ENCODE results near the gene FBXL19.

The FBXL19 gene

GRCh38 chr16:30930160-30930571, 6.8 kb downstream of the FBXL19 start:
- TF ChIP-seq CTCF (IDR thresholded peaks at IDR 0.05; ENCODE audit: insufficient read depth, low read length) (no peak), POLR2AphosphoS5 (IDR thresholded peaks at IDR 0.05; ENCODE audit: low read depth) (no peak), GABPA (IDR thresholded peaks at IDR 0.05; ENCODE audit: low read depth) (no peak), REST (IDR thresholded peaks at IDR 0.05; ENCODE audit: insufficient replicate concordance, low read depth) (no peak), SPI1 (IDR thresholded peaks at IDR 0.05; ENCODE audit: borderline replicate concordance, low read depth) (no peak)
- Histone ChIP-seq H3K27me3 (ENCODE audit: insufficient read depth, poor library complexity, severe bottlenecking) (no peaks in the 10 kb centered on the region), H3K4me3 (replicated peaks; ENCODE audit: insufficient read depth, low read length) (no peak overlapping the region), H3K27ac (replicated peaks) (no peak overlapping the region)
- DNase-seq (ENCODE audit: low read depth in 1 of 2, low spot score in 1 of 2): no peak

- no peaks in the 10 kb centered on the region for H3K27me3 ChIP-seq (ENCODE audit: insufficient read depth, poor library complexity, severe bottlenecking)
- no peak overlapping the region for H3K4me3 ChIP-seq (replicated peaks; ENCODE audit: insufficient read depth, low read length)
- no peak for DNase-seq (ENCODE audit: low read depth in 1 of 2, low spot score in 1 of 2)
Measured at GRCh38 chr16:30931068-30931650, 7.8 kb downstream of the FBXL19 start.

More at GRCh38 chr16:30931068-30931650, 7.8 kb downstream of the FBXL19 start:
- H3K27ac ChIP-seq (replicated peaks): no peak overlapping the region
- TF ChIP-seq POLR2AphosphoS5 (IDR thresholded peaks at IDR 0.05; ENCODE audit: low read depth): no peak
- no peak for TF ChIP-seq SPI1 (IDR thresholded peaks at IDR 0.05; ENCODE audit: borderline replicate concordance, low read depth)
- TF ChIP-seq REST (IDR thresholded peaks at IDR 0.05; ENCODE audit: insufficient replicate concordance, low read depth): no peak
- no peak for TF ChIP-seq GABPA (IDR thresholded peaks at IDR 0.05; ENCODE audit: low read depth)
- no peak for TF ChIP-seq CTCF (IDR thresholded peaks at IDR 0.05; ENCODE audit: insufficient read depth, low read length)
